ENCODE measurements around the gene SFXN3.

GRCh38 chr10:100998183-100998990 is 32.6 kb upstream of the SFXN3 start:
- TF ChIP-seq CTCF (IDR thresholded peaks at IDR 0.05) = no peak
- TF ChIP-seq POLR2A (IDR thresholded peaks at IDR 0.05) = peak in 1 of 2 donors; percentile 36
